PC-9 (cell line): ENCODE measurements around the gene ASB15. TPM values are rescaled to one million over a fixed set of nuclear protein-coding genes. Genes with fewer than 3 reads are reported as not detected.

ENCODE experiments used
- BruUV-seq: library from RNA; stranded (reverse); fragments of 400-500 nt; replicated peaks from 2 replicates; lab custom pipeline; 2021; lab: Mats Ljungman, UMichigan
- CTCF ChIA-PET: fragments of 300-600 bp; sonication (Branson Sonifier 250); formaldehyde crosslinking; loops from one replicate; lab custom pipeline; 2022; ENCODE audit warnings: antibody characterized with exemption; lab: Charles Lee
- POLR2A ChIA-PET: fragments of 300-600 bp; sonication (Branson Sonifier 250); formaldehyde crosslinking; loops from one replicate; lab custom pipeline; 2022; ENCODE audit warnings: antibody characterized with exemption; ENCODE audit not compliant: unreplicated experiment; lab: Charles Lee
- DNase-seq, 2 experiments: peaks; one replicate each; pipeline versions ENCODE4 v3.0.0 to v3.0.0-alpha.2; 2015 to 2022; ENCODE audit warnings: mixed read lengths in 1 of 2
- H2AFZ ChIP-seq: fragments of 200-600 bp; sonication (generic); 2 replicates; pipeline ENCODE4 v1.8.1; 2017; ENCODE audit warnings: antibody characterized with exemption
- H3F3A ChIP-seq: fragments of 200-600 bp; sonication (generic); 2 replicates; pipeline ENCODE4 v1.8.1; 2017; ENCODE audit warnings: antibody characterized with exemption, mild to moderate bottlenecking, low read depth; ENCODE audit not compliant: insufficient read depth
- H3K27ac ChIP-seq: fragments of 200-600 bp; sonication (generic); 2 replicates; pipeline ENCODE4 v1.6.1; 2016; ENCODE audit warnings: mixed run types
- H3K27me3 ChIP-seq: fragments of 200-600 bp; sonication (generic); 2 replicates; pipeline ENCODE4 v1.6.1; 2016; ENCODE audit warnings: low read depth, mixed run types; ENCODE audit not compliant: insufficient read depth
- H3K36me3 ChIP-seq: fragments of 200-600 bp; sonication (generic); 2 replicates; pipeline ENCODE4 v1.6.1; 2016; ENCODE audit warnings: low read depth, mixed run types
- H3K4me1 ChIP-seq: fragments of 200-600 bp; sonication (generic); replicated peaks from 2 replicates; pipeline ENCODE4 v1.6.1; 2016; ENCODE audit warnings: mixed run types; ENCODE audit not compliant: insufficient read depth
- H3K4me2 ChIP-seq: fragments of 200-600 bp; sonication (generic); 2 replicates; pipeline ENCODE4 v1.6.1; 2017; ENCODE audit warnings: mixed run types
- H3K4me3 ChIP-seq: fragments of 200-600 bp; sonication (generic); 2 replicates; pipeline ENCODE4 v1.6.1; 2016; ENCODE audit warnings: mixed run types
- H3K79me2 ChIP-seq: fragments of 200-600 bp; sonication (generic); 2 replicates; pipeline ENCODE4 v1.6.1; 2017; ENCODE audit warnings: low read depth, mixed run types
- H3K9me2 ChIP-seq: fragments of 200-600 bp; sonication (generic); 2 replicates; pipeline ENCODE4 v1.8.1; 2017; ENCODE audit warnings: mild to moderate bottlenecking; ENCODE audit not compliant: insufficient read depth
- H3K9me3 ChIP-seq: fragments of 200-600 bp; sonication (generic); 2 replicates; pipeline ENCODE4 v1.8.1; 2016; ENCODE audit warnings: low read depth; ENCODE audit not compliant: insufficient read depth
- H4K20me1 ChIP-seq: fragments of 200-600 bp; sonication (generic); 2 replicates; pipeline ENCODE4 v1.8.1; 2017; ENCODE audit not compliant: insufficient read depth
- CTCF ChIP-seq: fragments of 200-600 bp; sonication (generic); conservative IDR thresholded peaks from 2 replicates; pipeline ENCODE4 v1.6.1; 2017; ENCODE audit warnings: mixed run types, antibody characterized with exemption, mild to moderate bottlenecking, moderate library complexity
- EZH2 ChIP-seq: fragments of 200-600 bp; sonication (generic); IDR thresholded peaks from 2 replicates; pipeline ENCODE4 v1.8.0; 2017; ENCODE audit warnings: antibody characterized with exemption, low read depth
- intact Hi-C: fragments of 100-400 bp; cut with micrococcal nuclease; formaldehyde crosslinking; loops from one replicate; pipeline ENCODE4 v1.10.0; 2022; ENCODE audit not compliant: unreplicated experiment
- total RNA-seq: library from RNA; stranded (reverse); gene quantifications from 2 replicates; pipeline ENCODE4 v1.2.3, GENCODE V29; 2021

Gene ASB15
- total RNA-seq, 1 experiment from 2014 or later: not detected

- Histone ChIP-seq H3K79me2 (no peaks in the 10 kb centered on the region), H3K4me3 (no peak overlapping the region), H4K20me1 (no peaks in the 10 kb centered on the region), H3K27me3 (no peaks in the 10 kb centered on the region), H3K27ac (no peak overlapping the region), H3K9me3 (no peaks in the 10 kb centered on the region), H3K9me2 (no peaks in the 10 kb centered on the region), H3K36me3 (no peaks in the 10 kb centered on the region), H3K4me1 (no peaks in the 10 kb centered on the region; the same call in 1 of the 2 replicates), H2AFZ (no peak overlapping the region), H3F3A (no peaks in the 10 kb centered on the region), H3K4me2 (no peak overlapping the region)
- CTCF ChIA-PET: no interaction called here
- intact Hi-C loops: loop anchor here (10.0 kb wide), 1 partner anchor 223 kb away; no protein-coding TSS in a partner anchor
- no peak for TF ChIP-seq EZH2
- no peak for TF ChIP-seq CTCF
- DNase-seq: no peak
- BruUV-seq: no TSS peak
- POLR2A ChIA-PET: no interaction called here
These were observed 29.9 kb upstream of the ASB15 start for GRCh38 chr7:123571684-123572083.

GRCh38 chr7:123573341-123573740 lies 28.3 kb upstream of the ASB15 start:
- no peak for DNase-seq
- no peak for TF ChIP-seq EZH2
- TF ChIP-seq CTCF: no peak
- Histone ChIP-seq H3K27ac (no peak overlapping the region), H3K4me2 (no peak overlapping the region), H3K36me3 (no peaks in the 10 kb centered on the region), H2AFZ (no peak overlapping the region), H3K4me3 (no peak overlapping the region), H3K4me1 (no peaks in the 10 kb centered on the region; the same call in 1 of the 2 replicates), H3K9me3 (no peaks in the 10 kb centered on the region), H3K79me2 (no peaks in the 10 kb centered on the region), H3K27me3 (no peaks in the 10 kb centered on the region), H3K9me2 (no peaks in the 10 kb centered on the region), H4K20me1 (no peaks in the 10 kb centered on the region), H3F3A (no peaks in the 10 kb centered on the region)
- CTCF ChIA-PET: no interaction called here
- BruUV-seq: no TSS peak
- intact Hi-C loops: loop anchor here (10.0 kb wide), 1 partner anchor 221 kb away; no protein-coding TSS in a partner anchor
- POLR2A ChIA-PET: interaction anchor here (0.7 kb wide), 1 partner anchor 137 kb away, joined by 19 read pairs; no protein-coding TSS in a partner anchor

- Histone ChIP-seq H3F3A (no peaks in the 10 kb centered on the region), H2AFZ (no peak overlapping the region), H3K79me2 (no peaks in the 10 kb centered on the region), H3K27me3 (no peaks in the 10 kb centered on the region), H3K4me2 (no peak overlapping the region), H3K27ac (no peak overlapping the region), H3K4me1 (no peaks in the 10 kb centered on the region; the same call in 1 of the 2 replicates), H3K36me3 (no peaks in the 10 kb centered on the region), H3K9me3 (no peaks in the 10 kb centered on the region), H3K4me3 (no peak overlapping the region), H3K9me2 (no peaks in the 10 kb centered on the region), H4K20me1 (no peaks in the 10 kb centered on the region)
- intact Hi-C loops: loop anchor here (10.0 kb wide), 1 partner anchor 221 kb away; no protein-coding TSS in a partner anchor
- no TSS peak for BruUV-seq
- ChIA-PET POLR2A (no interaction called here), CTCF (no interaction called here)
- no peak for DNase-seq
- TF ChIP-seq CTCF (no peak), EZH2 (no peak)
These were observed 27.6 kb upstream of the ASB15 start for GRCh38 chr7:123573896-123574467.
